ENCODE measurements around the gene PMVK.

The PMVK gene

DNA sequence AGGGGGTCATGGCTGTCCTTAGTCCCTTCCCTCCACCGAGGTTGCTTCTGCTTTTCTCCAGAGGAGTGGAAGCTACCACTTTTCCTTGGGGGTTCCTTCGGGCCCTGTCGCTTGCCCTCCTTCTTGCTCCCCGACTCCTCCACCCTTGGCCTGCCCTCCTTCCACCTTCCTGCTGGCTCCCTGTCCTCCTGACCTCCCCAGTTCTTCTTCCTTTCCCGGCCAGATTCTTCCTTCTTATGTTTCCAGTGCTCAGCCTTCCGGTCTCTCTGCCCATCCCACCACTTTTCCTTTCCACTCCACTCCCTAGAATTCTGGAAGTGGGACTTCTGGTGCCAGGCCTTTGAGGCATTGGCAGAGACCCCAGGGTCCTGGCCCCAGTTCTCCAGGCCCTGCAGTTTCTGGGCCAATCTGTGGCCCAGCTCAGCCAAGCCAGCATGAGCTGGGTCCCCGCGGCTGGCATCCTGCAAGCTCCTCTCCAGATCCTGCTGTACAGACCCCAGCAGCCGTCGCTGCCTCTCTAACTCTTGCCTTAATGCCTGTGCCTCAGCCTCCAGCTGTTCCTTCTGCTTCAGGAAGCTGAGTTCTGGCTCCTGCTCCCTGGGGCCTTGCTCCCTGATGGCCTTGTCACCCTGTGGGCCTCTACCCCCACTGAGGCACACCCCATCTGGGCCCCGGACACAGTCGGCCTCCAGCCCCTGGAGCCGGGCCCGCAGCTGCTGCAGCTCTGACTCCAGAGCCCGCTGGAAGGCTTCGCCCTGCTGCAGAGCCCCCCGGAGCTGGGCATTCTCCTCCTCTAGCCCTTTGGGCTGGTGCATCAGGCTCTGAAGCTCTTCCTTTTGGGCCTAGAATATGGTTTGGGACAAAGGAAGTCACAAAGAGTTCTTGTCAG lies 9.7 kb upstream of the PMVK start:
- DNase-seq (ENCODE audit: low read depth), result no peak

DNA sequence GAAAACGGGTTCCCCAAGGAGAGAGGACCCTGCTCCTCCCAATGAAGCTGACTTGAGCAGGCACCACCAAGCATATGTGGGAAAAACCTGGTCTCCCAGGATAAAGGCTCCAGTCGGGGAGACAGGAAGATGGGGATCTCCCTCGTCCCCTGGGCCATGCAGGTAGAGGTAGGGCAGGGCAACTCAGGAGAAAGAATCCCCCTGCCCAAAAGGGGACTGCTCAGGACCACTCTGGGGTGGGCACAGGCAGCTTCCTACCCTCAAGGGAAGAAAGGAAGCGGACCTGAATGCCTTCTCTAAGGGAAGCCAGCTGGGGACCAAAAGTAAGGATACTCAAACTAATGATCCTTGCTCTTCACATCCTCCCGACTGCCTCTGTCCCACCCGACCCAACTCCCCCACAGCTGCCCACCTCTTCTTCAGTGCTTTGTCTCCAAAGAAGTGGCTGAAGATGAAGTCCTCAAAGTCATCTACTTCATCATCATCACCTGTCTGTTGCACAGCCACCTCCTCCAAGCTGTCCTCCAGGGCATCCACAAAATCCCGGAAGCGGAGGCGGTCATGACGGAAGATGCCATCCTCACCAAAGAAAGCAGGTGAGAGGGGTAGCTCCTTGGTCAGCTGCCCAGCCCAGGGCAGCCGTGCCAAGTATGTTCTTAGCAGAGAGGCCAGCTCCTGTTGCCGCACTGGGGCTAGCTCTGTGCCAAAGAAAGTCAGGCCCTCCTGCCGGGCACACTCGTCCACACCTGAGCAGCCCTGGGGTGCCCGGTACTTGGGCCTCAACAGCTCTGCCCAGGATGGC lies 8.8 kb upstream of the PMVK start:
- no peak for DNase-seq (ENCODE audit: low read depth)

GRCh38 chr1:154944401-154945159 lies 8.1 kb upstream of the PMVK start:
- no peak for DNase-seq (ENCODE audit: low read depth)

DNA sequence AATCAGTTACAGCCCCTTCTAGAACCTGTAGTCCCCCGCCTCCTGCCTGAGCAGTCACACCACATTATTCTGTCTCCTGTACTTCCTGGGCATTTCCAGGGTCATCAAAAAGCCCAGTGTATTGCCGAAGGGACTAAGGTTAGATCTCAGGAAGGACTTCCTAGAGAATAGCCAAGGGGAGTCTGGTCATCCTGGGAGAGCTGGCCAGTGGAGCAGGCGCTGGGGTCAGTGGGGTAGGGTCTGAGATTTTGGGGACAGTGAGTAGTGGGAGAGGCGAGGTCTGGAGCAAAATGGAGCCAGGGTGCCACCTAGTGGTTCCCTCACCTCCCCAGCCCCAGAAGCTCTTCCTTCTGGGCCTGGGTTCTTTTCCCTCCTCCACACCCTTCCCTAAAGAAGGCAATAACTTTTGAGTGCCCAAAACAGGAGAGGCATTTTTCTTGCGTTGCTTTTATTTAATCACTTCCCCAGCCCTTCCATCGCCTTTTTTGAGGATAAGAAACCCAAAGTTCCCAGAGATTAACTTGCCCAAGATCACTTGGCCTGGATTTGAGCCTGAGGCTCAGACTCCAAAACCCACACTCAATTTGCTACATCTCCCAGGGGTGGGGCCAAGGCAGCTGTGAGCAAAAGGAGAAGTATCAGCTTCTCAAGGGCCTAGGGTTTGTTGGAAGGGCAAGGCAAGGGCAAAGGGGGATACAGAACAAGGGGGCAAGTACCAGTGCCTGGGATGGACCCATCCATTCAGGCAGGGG lies 7.3 kb upstream of the PMVK start:
- peak; percentile 21 for DNase-seq (ENCODE audit: low read depth)

- peak; percentile 22 for DNase-seq (ENCODE audit: low read depth)
Measured at GRCh38 chr1:154941333-154942013, 5.0 kb upstream of the PMVK start.

DNA sequence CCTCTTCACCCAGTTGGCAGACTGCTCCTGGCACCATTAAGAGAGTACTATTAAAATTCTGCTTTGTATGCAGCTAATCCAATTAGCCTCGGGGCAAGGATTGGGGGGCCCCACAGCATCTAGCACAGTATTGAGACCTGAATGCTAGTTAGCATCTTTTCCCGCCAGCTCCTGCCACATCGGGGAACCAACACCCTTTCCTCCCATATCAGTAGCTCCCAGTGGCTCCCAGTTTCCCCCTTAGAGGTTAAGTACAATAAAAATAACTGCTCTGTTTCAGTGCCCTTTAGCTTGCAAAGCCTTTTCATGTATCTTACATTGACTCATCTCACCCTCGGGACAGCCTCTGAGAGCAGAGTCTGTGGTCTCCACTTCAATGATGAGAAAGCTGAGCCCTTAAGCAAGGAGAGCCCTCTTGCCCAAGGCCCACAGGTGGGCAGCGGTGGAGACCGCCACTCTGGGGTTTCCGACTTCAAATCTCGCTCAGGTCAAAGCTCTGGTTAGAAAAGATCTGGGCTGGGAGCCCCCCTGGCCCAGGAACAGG lies 4.2 kb upstream of the PMVK start:
- DNase-seq (ENCODE audit: low read depth), result no peak

GRCh38 chr1:154940213-154940560 lies 3.7 kb upstream of the PMVK start:
- no peak for DNase-seq (ENCODE audit: low read depth)

GRCh38 chr1:154938604-154939399 lies 2.3 kb upstream of the PMVK start:
- no peak for DNase-seq (ENCODE audit: low read depth)

DNA sequence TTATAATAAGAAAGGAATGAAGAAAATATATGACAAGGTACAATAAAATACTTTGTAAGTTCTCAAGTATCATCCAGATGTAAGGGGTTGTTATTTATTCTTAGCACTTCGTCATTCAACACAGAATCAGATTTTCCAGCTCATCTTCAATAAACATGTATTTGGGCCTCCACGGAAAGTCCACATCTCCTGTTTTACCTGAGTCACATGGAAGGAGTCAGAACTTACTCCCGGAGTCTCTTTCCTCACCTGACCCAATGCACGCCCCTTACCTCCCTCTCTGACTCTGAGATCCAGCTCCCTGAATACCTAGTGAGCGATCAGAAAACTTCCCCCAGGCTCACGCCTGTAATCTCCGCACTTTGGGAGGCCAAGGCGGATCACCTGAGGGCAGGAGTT lies 1.5 kb upstream of the PMVK start:
- DNase-seq (ENCODE audit: low read depth), result no peak

DNA sequence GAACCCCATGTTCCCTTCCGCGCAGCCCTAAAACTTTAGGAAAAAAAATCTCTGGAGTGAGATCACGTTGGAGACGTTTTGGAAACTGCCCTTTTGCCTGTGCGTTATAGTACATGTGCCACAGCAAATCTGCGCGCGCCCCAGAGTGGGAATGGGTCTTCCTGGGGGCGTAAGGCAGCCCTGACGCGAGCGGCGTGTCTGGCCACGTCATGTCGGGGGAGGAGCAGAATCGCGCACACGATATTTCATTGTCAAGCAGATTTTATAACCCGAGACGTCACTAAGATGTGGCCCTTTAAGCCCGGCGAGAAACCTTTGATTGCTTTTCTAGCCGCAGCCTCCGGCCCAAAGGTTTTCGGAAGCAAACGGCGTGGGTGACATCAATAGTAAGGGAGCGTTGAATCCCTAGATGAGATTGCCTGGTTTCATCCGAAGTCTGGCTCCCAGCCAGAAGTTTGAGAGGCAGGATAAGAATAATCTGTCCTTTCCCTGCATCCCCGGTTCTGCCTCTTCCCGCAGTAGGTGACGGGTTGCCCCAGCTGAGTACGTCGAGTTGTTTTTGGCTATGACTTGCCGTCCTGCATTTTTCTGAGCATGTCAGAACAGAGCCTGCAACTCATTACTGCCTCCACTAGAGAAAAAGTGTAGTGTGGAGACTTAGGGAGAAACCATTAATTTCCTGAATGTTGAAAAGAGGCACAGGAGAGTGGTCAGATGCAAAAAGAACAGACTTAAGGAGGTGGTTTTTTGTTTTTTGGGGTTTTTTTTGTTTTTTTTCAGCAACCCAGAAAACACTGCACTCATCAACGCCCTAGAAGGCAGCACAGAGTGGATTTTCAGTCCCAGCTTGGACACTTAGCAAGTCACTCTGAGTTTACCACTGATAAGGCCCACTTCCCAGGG lies 817 bp upstream of the PMVK start:
- DNase-seq (ENCODE audit: low read depth), result peak; percentile 98

GRCh38 chr1:154935749-154936554 lies 567 bp downstream of the PMVK start:
- DNase-seq (ENCODE audit: low read depth), result no peak

DNA sequence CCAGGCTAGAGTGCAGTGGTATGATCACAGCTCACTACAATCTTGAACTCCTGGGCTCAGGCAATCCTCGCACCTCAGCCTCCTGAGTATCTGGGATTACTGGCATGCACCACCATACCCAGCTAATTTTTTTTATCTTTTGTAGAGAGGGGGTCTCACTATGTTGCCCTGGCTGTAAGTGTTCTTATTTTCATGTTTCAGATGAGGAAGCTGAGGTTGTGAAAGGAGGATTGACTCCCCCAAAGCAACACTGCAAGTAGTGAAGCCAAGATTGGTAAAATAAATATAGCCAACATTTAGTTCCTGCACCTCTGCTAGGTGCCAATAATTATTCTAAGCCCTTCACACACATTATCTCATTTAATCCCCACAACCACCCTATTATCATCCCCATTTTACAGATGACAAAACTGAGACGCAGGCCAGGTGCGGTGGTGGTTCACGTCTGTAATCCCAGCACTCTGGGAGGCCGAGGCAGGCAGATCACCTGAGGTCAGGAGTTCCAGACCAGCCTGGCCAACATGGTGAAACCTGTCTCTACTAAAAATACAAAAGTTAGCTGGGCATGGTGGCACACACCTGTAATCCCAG lies 2.1 kb downstream of the PMVK start:
- no peak for DNase-seq (ENCODE audit: low read depth)

DNA sequence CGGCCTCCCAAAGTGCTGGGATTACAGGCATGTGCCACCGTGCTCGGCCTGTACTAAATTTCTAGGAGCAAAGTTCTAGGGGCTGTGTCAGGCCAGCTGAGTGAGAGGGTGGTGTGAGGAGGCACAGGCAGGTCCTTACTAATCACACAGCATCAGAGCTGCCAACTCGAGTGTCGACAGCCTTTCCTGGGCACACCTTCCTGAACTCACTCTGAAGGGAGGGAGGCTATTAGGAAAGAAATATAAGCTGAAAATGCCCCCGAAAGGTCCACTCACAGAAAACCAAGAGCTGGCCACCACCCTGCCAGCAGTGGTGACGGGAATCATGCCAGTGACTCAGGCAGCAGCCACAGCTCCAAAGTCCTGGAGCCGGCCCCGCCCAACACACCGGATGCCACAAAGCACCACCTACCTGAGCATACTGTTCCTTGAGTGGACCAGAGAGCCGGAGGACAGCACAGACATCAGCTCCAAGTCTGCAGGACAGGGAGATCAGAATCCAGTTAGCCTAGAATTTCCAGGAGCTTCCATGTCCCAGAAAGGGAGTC lies 4.5 kb downstream of the PMVK start:
- no peak for DNase-seq (ENCODE audit: low read depth)

DNA sequence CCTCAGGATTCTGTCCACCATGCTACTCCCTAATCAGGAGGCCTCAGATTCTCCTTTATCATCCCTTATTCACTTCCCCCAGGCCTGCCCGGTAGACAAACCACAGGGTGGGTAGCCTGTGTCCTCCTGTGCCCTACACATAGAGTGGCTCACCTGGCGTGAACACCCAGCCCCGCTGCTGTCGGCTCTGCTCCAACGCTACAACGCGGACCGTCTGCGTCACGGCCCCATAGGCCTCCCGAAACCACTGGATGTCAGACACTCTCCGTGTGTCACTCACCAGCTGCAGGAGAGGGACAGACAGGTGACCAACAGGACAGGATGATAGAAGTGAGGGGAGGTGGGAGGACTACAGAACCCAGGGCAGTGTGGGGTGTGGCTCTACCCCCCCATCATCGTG lies 10.3 kb downstream of the PMVK start:
- no peak for DNase-seq (ENCODE audit: low read depth)

DNA sequence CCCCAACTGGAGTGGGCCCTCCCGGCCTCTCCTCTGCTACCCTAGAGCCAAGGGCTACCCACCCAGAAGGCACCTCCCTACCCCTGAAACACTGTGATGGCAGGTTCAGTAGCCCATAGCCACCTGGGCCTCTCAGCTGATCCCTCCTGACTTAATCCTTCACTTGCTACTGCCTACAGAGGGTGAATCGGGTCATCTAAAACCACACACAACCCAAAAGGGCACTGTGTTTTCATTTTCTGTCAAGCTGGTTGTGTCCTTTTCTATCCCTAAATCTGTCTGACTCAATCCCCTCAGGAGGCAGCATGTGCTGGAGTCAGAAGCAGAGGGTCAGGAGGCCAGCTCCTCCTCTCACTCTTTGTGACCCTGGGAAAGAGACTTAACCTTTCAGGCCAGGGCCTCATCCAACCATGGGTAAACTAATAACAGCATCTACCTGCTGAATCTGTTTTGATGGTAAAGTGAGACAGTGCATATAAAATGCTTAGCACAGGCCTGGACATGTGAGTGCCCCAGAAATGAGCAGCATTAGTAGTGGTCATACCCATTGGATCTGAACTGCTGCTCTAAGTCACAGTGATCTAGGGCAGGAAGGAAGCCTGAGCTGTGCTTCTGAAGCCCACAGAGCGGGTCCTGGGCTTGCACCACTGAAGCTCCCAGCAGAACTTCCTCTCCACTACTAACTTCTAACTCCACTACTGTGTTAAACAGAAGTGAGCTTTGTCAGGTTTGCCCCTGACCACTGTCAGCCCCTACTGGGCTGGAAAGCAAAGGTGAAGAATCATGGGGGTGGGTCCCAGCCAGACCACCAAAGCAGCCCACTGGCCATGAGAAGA lies 11.0 kb downstream of the PMVK start:
- no peak for DNase-seq (ENCODE audit: low read depth)

GRCh38 chr1:154923695-154924094 lies 12.8 kb downstream of the PMVK start:
- no peak for DNase-seq (ENCODE audit: low read depth)

DNA sequence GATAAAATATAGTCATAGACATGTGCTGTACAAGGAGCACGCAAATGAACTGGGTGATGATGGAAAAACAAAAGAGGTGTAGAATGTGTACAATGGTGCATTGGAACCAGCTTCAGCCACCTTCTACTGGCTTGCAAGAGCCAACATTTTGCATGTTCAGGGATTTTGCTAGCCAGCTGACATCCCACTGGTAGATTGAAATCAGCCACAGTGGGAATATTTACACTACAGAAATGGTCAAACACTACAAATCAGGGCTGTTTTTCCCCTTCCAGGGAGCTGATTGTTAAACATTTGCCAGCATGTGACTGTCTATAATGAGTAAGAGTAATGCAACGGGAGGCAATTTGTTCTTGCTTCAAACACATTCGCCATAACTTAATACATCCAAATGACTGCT lies 23.2 kb downstream of the PMVK start:
- DNase-seq (ENCODE audit: low read depth), result no peak
